NCI-H345 treated with DMSO at 0.1 percent for 48 hours (cell line): ENCODE results near the gene CIB4.
"Not testable (repeated sequence)": the region's sequence is repeated elsewhere in the genome, so short reads cannot be mapped to it uniquely, and the experiment has no call there.

Source experiments
- DNase-seq: peaks from one replicate; lab custom pipeline; 2025; ENCODE audit not compliant: unreplicated experiment; lab: John Stamatoyannopoulos, UW

CIB4 gene

DNA sequence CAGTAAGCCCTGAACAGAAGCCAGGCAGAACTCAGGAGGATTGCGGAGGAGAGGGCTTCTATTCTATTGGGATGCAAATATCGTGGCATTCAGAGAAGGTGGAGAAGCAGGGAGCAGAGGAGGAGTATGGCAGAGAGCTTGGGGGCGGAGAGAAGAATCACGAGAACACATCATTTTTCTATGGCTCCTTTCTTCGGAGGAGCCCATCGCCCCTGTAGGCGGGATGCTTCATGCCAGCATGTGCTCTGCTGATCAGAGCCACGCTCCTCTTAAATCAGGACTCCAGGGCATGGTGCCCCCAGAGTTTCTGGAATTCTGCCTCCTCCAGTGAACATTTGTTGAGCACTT, 71.1 kb downstream of the CIB4 start:
- no peak for DNase-seq

GRCh38 chr2:26569216-26570082, 71.7 kb downstream of the CIB4 start:
- DNase-seq, result no peak

GRCh38 chr2:26568076-26568890, 72.9 kb downstream of the CIB4 start:
- DNase-seq, result no peak

GRCh38 chr2:26567534-26567933, 73.6 kb downstream of the CIB4 start:
- no peak for DNase-seq

DNA sequence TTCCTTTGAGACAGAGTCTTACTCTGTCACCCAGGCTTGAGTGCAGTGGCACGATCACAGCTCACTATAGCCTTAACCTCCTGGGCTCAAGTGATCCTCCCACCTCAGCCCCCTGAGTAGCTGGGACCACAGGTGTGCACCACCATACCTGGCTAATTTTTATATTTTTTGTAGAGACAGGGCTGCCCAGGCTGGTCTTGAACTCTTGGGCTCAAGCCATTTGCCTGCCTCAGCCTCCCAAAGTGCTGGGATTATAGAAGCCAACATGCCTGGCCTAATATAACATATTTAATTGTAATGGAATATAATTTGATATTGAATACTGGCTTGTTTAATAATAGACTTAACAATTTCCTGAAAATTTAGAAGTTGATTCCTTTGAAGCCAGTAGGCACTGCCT, 74.4 kb downstream of the CIB4 start:
- not testable (repeated sequence) for DNase-seq

DNA sequence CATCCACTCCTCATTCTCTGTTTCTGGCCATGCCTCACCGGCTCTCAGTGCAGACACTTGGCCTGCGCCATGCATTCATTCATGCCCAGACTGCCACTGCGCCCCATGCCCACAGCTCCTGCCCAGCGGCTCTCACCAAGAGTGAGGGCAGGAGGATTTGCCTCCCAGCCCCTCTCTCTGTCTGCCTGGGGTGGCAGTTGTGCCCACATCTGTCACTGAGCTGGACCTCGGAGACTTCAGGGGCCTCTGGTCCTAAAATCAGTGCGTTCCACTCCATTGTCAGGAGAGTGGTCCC, 75.1 kb downstream of the CIB4 start:
- DNase-seq, result no peak

- DNase-seq, result no peak
These were observed 77.0 kb downstream of the CIB4 start for GRCh38 chr2:26564121-26564644.

GRCh38 chr2:26563686-26564085, 77.5 kb downstream of the CIB4 start:
- DNase-seq, result no peak

DNA sequence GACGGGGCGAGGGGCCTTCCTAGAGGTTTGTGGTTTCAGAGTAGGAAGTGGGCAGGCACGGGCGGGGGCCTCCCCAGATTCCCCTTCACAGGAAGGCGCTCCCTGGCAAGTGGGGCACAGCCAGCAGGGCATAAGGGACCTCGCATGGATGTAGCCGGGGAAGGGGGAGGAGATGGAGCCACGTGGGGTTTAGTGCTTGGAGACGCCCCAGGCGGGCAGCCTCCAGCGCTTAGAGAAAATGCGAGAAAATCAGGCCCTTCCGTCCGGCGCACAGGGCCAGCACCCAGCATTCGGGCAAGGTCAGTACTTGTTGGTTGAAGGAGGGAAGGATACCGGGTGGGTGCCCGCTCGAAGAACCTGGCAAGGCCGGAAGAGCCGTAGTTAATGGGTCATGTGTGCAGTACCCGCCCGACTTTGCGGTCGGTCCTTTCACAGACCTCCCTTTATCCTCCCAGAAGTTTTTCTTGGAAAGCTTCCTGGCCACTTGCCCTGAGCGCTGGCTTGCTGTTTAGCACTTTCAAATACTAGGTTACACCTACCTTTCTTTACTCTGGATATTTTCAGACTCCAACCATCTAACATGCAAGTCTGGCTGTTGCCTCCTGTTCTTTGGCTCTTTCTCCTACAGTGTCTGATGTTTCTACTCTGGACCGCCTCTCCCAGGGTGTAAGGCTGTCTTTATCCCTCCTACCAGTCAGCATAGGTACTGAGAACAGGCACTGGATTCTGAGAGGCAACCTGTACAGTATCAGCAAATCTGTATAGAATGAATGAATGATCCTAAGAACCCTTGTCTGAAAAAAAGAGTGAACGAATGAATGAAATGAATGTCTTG, 78.1 kb downstream of the CIB4 start:
- DNase-seq, result no peak

GRCh38 chr2:26561918-26562810, 79.0 kb downstream of the CIB4 start:
- DNase-seq, result peak; percentile 61

GRCh38 chr2:26561376-26561775, 79.8 kb downstream of the CIB4 start:
- DNase-seq, result no peak

- DNase-seq, result no peak
These were observed 80.3 kb downstream of the CIB4 start for GRCh38 chr2:26560892-26561291.

GRCh38 chr2:26559556-26559955, 81.6 kb downstream of the CIB4 start:
- no peak for DNase-seq

- DNase-seq, result no peak
These were observed 82.1 kb downstream of the CIB4 start for GRCh38 chr2:26559044-26559405.

- no peak for DNase-seq
These were observed 82.7 kb downstream of the CIB4 start for GRCh38 chr2:26558271-26559043.

- DNase-seq, result no peak
These were observed 83.8 kb downstream of the CIB4 start for GRCh38 chr2:26557244-26557925.

DNA sequence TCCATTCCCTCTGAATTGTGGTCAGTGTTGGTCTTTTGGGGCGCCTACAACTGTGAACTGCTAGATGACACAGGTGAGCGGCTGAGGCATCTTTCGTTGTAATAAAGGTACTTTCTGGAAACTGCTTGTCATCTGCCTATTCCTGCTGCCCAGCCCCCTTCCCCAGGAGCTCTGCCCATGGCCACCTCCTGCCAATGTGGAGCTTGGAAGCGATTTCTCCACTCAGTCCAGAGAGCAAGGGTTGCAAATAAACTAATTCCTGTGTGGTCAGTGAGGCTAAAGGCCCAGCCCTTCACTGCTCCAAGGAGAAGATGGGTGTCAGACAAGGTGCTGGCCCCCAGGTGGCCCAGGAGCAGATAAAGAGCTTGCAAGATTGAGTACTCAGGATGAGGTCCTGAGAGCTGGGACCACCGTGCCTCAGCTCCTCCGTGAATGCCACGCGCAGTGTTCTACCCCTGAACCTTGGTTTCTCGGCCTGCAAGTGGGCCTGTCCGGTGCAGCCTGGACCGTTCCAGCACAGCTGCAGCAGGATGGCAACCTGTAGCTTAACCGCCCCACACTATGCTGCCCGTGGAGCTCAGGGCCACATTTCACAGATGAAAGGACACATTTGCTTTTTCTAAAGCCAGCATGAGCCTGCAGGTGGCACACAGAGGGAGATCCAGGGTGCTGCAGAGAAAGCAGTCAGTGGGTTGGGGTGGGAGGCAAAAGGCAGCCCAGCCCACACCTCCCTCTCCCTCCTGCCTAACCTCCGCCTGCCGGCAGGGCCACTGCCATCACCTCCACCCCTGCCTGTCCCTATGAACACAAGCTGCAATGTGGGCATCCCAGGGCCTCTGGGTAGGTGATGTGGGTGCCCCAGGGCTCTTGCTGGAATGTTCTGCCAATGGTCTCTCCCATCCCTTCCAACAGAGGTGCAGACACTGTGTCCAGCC, 84.6 kb downstream of the CIB4 start:
- DNase-seq, result no peak
